HepG2 (cell line): ENCODE data around the gene MED12L. TPM values are rescaled to one million over a fixed set of nuclear protein-coding genes. Genes with fewer than 3 reads are reported as not detected.

ENCODE experiments used
- AGO2 ChIP-seq: fragments of 200-400 bp; formaldehyde crosslinking; optimal IDR thresholded peaks from 2 replicates; pipeline ENCODE3; 2017; ENCODE audit warnings: mild to moderate bottlenecking, low read depth, low read length, moderate library complexity
- BCL6 ChIP-seq: IDR thresholded peaks from 2 replicates; pipeline ENCODE4 v1.6.1; 2016; ENCODE audit warnings: missing genetic modification reagents, missing compliant biosample characterization
- FOXK1 ChIP-seq: sonication (generic); formaldehyde crosslinking; IDR thresholded peaks from 2 replicates; pipeline ENCODE4 v1.4.0; 2020; ENCODE audit warnings: low read depth, missing genetic modification reagents, borderline replicate concordance
- GATA4 ChIP-seq: sonication (generic); IDR thresholded peaks from 2 replicates; pipeline ENCODE4 v1.6.1; 2016; ENCODE audit warnings: antibody characterized with exemption, low read depth, borderline replicate concordance
- IRF1 ChIP-seq: sonication (generic); formaldehyde crosslinking; IDR thresholded peaks from 2 replicates; pipeline ENCODE4 v1.4.0; 2020; ENCODE audit warnings: low read depth, mild to moderate bottlenecking, missing genetic modification reagents
- MAFK ChIP-seq, 2 experiments: IDR thresholded peaks in 1 of 2; conservative IDR thresholded peaks in 1 of 2; 2 replicates each; pipeline ENCODE4 v1.6.1; 2011; ENCODE audit warnings: improper control_type of control experiment in 2 of 2, low read length in 2 of 2
- MBD4 ChIP-seq: IDR thresholded peaks from 2 replicates; pipeline ENCODE4 v1.6.1; 2012; ENCODE audit warnings: low read length, inconsistent platforms, borderline replicate concordance
- MIXL1 ChIP-seq: IDR thresholded peaks from 2 replicates; pipeline ENCODE4 v1.6.1; 2016
- NR2F1 ChIP-seq, 2 experiments: fragments of 450-650 bp in 1 of 2; formaldehyde crosslinking in 1 of 2; IDR thresholded peaks; 2 replicates each; pipeline versions ENCODE4 v1.5.0 to v1.6.1; 2016 to 2020; ENCODE audit warnings: mild to moderate bottlenecking in 1 of 2, missing compliant biosample characterization in 1 of 2, missing genetic modification reagents in 1 of 2, moderate library complexity in 1 of 2
- TBL1XR1 ChIP-seq: fragments of 150-350 bp; IDR thresholded peaks from 2 replicates; pipeline ENCODE4 v1.6.1; 2014; ENCODE audit warnings: borderline replicate concordance, low read length; ENCODE audit not compliant: partially characterized antibody
- ZNF260 ChIP-seq: sonication (generic); formaldehyde crosslinking; IDR thresholded peaks from 2 replicates; pipeline ENCODE4 v1.4.0; 2020; ENCODE audit warnings: missing genetic modification reagents, low read depth, mild to moderate bottlenecking, borderline replicate concordance
- ZNF296 ChIP-seq: sonication (generic); formaldehyde crosslinking; conservative IDR thresholded peaks from 2 replicates; pipeline ENCODE4 v1.5.0; 2020; ENCODE audit warnings: mild to moderate bottlenecking, missing genetic modification reagents
- ZNF367 ChIP-seq: sonication (generic); formaldehyde crosslinking; IDR thresholded peaks from 2 replicates; pipeline ENCODE4 v1.4.0; 2020; ENCODE audit warnings: missing genetic modification reagents, borderline replicate concordance
- ZNF615 ChIP-seq: sonication (generic); formaldehyde crosslinking; IDR thresholded peaks from 2 replicates; pipeline ENCODE4 v1.5.0; 2020; ENCODE audit warnings: mild to moderate bottlenecking, missing genetic modification reagents, borderline replicate concordance
- polyA plus RNA-seq, 8 experiments: library from polyadenylated mRNA; depleted of rRNA in 3 of 8; stranded (reverse) in 7 of 8; unstranded in 1 of 8; fragments of >200 nt; fragmentation: Illumina TruSeq in 4 of 8; extraction: Trizol in 4 of 8; gene quantifications; 2 replicates each; pipeline versions ENCODE4 v1.2.1 to v1.2.3, GENCODE V29; 2011 to 2016; ENCODE audit warnings: low read depth in 4 of 8, missing spikeins in 1 of 8, mixed read lengths in 1 of 8; ENCODE audit not compliant: insufficient read depth in 1 of 8
- total RNA-seq, 5 experiments: library from RNA; depleted of rRNA; stranded (reverse); fragments of >200 nt; fragmentation: Illumina TruSeq; extraction: Trizol; gene quantifications; 2 replicates each; pipeline ENCODE4 v1.2.3, GENCODE V29; 2016; ENCODE audit warnings: low read depth in 1 of 5
- TF ChIP-seq, protein P1 (sequence below): sonication (generic); formaldehyde crosslinking; IDR thresholded peaks from 2 replicates; pipeline ENCODE4 v1.4.0; 2020; ENCODE audit warnings: mild to moderate bottlenecking, missing genetic modification reagents
- TF ChIP-seq, protein P2 (sequence below): sonication (generic); formaldehyde crosslinking; IDR thresholded peaks from 2 replicates; pipeline ENCODE4 v1.8.0; 2023; ENCODE audit warnings: mild to moderate bottlenecking, missing genetic modification reagents
- TF ChIP-seq, protein P3 (sequence below): sonication (generic); formaldehyde crosslinking; IDR thresholded peaks from 2 replicates; pipeline ENCODE4 v1.4.0; 2020; ENCODE audit warnings: missing genetic modification reagents

The MED12L gene
- total and polyA plus RNA-seq, 2 of the 13 experiments (the other 11 are each of a cell fraction or from before 2014, with no cell fraction given) = 0.07 to 0.64 TPM

- TF ChIP-seq, protein P1, sequence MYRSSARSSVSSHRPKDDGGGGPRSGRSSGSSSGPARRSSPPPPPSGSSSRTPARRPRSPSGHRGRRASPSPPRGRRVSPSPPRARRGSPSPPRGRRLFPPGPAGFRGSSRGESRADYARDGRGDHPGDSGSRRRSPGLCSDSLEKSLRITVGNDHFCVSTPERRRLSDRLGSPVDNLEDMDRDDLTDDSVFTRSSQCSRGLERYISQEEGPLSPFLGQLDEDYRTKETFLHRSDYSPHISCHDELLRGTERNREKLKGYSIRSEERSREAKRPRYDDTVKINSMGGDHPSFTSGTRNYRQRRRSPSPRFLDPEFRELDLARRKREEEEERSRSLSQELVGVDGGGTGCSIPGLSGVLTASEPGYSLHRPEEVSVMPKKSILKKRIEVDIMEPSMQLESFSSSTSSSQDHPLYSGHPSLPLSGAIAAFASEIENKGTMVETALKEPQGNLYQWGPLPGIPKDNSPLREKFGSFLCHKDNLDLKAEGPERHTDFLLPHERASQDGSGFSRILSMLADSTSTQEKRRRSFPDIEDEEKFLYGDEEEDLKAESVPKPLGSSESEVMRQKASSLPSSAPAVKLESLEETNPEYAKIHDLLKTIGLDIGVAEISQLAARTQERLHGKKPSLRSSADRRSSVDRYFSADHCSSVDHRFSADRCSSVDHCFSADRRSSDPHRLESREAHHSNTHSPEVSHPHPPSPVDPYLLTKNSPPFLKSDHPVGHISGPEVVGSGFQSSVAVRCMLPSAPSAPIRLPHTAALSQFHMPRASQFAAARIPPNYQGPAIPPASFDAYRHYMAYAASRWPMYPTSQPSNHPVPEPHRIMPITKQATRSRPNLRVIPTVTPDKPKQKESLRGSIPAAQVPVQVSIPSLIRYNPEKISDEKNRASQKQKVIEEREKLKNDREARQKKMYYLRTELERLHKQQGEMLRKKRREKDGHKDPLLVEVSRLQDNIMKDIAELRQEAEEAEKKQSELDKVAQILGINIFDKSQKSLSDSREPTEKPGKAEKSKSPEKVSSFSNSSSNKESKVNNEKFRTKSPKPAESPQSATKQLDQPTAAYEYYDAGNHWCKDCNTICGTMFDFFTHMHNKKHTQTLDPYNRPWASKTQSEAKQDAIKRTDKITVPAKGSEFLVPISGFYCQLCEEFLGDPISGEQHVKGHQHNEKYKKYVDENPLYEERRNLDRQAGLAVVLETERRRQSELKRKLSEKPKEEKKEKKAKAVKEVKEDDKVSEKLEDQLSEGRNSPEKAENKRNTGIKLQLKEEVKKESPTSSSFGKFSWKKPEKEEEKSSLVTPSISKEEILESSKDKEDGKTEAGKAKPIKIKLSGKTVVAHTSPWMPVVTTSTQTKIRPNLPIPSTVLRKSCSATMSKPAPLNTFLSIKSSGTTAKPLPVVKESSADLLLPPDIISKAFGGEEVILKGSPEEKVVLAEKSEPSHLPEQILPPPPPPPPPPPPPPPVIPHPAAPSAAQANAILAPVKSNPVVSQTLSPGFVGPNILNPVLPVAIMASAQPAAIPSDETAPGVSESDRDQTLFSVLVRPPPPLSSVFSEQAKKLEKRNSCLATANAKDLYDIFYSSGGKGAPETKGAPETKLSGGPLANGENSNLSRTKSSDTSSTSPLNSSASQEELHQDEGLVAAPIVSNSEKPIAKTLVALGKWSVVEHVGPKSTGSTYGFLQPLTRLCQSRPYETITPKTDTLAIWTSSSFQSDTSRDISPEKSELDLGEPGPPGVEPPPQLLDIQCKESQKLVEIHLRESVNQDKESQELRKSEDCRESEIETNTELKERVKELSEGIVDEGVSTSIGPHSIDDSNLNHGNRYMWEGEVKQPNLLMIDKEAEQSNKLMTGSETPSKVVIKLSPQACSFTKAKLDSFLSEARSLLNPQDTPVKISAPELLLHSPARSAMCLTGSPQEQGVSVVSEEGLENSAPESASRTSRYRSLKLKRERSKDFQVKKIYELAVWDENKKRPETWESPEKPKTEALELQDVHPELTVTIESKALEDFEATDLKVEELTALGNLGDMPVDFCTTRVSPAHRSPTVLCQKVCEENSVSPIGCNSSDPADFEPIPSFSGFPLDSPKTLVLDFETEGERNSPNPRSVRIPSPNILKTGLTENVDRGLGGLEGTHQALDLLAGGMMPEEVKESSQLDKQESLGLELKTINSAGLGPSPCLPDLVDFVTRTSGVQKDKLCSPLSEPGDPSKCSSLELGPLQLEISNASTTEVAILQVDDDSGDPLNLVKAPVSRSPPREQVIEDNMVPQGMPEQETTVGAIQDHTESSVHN (CRISPR knock-in tag) = no peak
- TF ChIP-seq IRF1 (no peak), ZNF615 (no peak), TBL1XR1 (no peak), AGO2 (no peak), GATA4 (no peak), NR2F1 (CRISPR knock-in tag; IDR thresholded peaks at IDR 0.05) (no peak), MBD4 (0 out of 2 replicates have a peak, but pooled peaks have one; percentile 52), ZNF367 (no peak), MIXL1 (CRISPR knock-in tag) (no peak), ZNF296 (CRISPR knock-in tag) (no peak), FOXK1 (CRISPR knock-in tag) (peak; percentile 39; the same call in 1 of the 2 replicates), BCL6 (CRISPR knock-in tag) (peak; percentile 8; the same call in 1 of the 2 replicates), ZNF260 (CRISPR knock-in tag) (no peak), MAFK (conservative IDR thresholded peaks at IDR 0.05 in 1 of 2, IDR thresholded peaks at IDR 0.05 in 1 of 2; ENCODE audit: low read length in 2 of 2) (no peak)
- TF ChIP-seq, protein P2, sequence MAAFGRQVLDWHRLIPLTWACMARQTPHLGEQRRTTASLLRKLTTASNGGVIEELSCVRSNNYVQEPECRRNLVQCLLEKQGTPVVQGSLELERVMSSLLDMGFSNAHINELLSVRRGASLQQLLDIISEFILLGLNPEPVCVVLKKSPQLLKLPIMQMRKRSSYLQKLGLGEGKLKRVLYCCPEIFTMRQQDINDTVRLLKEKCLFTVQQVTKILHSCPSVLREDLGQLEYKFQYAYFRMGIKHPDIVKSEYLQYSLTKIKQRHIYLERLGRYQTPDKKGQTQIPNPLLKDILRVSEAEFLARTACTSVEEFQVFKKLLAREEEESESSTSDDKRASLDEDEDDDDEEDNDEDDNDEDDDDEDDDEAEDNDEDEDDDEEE (CRISPR knock-in tag) = no peak
- TF ChIP-seq, protein P3, sequence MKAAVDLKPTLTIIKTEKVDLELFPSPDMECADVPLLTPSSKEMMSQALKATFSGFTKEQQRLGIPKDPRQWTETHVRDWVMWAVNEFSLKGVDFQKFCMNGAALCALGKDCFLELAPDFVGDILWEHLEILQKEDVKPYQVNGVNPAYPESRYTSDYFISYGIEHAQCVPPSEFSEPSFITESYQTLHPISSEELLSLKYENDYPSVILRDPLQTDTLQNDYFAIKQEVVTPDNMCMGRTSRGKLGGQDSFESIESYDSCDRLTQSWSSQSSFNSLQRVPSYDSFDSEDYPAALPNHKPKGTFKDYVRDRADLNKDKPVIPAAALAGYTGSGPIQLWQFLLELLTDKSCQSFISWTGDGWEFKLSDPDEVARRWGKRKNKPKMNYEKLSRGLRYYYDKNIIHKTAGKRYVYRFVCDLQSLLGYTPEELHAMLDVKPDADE = no peak
Measured at GRCh38 chr3:151227807-151228665, 142.6 kb downstream of the MED12L start (continued).
